ENCODE results near the gene BICC1. TPM values are rescaled to one million over a fixed set of nuclear protein-coding genes. Genes with fewer than 3 reads are reported as not detected.

Gene BICC1
- total and polyA plus RNA-seq, 2 of the 4 experiments (the other 2 are of a cell fraction): 5.7 to 42.5 TPM

DNA sequence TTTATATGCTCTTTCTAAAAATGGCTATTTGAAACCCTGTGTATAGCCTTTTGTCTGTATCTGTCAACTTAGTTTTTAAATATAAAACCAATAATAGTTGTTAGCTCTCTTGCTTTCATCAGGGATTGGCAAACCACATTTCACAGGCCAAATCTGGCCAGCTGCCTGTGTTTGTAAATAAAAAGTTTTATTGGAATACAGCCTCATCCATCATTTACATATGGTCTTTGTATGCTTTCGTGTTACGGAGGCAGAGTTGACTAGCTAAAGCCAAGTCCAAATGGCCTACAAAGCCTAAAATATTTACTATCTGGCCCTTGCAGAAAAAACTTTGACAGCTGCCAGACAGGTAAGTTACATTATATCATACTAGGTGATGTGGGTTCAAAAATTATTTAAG lies 235.0 kb downstream of the BICC1 start:
- Histone ChIP-seq H2AK9ac (replicated peaks; ENCODE audit: low read depth, low read length, poor library complexity) (no peak overlapping the region), H2BK15ac (ENCODE audit: low read depth, low read length) (no peak overlapping the region), H4K91ac (ENCODE audit: insufficient read depth, low read depth, low read length) (no peak overlapping the region), H2BK5ac (ENCODE audit: low read depth, low read length, poor library complexity, severe bottlenecking) (no peak overlapping the region), H3K4ac (ENCODE audit: low read depth, low read length) (no peak overlapping the region), H4K5ac (ENCODE audit: low read depth, low read length) (no peak overlapping the region), H2AFZ (replicated peaks; ENCODE audit: low read length, poor library complexity) (no peak overlapping the region), H3K23ac (ENCODE audit: low read depth, low read length) (no peak overlapping the region), H3K36me3 (ENCODE audit: control insufficient read depth, insufficient read depth, low read length) (no peaks in the 10 kb centered on the region), H3K56ac (ENCODE audit: extremely low read depth, insufficient read depth, low read length) (no peak overlapping the region), H3K4me2 (ENCODE audit: low read depth, low read length) (no peak overlapping the region), H3K9ac (ENCODE audit: low read depth, low read length) (no peak overlapping the region), H2AK5ac (ENCODE audit: low read depth, low read length) (no peak overlapping the region), H3K79me1 (ENCODE audit: low read depth in 1 of 2, low read length in 2 of 2) (peaks cover 19 to 22% of the 10 kb centered on the region in 2 experiments; a peak in 3 of 4 replicates), H2BK20ac (ENCODE audit: low read depth, low read length) (no peak overlapping the region), H3K4me3 (ENCODE audit: insufficient read depth, low read depth, low read length) (no peak overlapping the region), H2BK120ac (ENCODE audit: low read depth, low read length) (no peak overlapping the region), H3K27me3 (ENCODE audit: control insufficient read depth, insufficient read depth, low read length) (no peaks in the 10 kb centered on the region), H3K14ac (replicated peaks; ENCODE audit: low read depth, low read length) (no peak overlapping the region), H4K20me1 (ENCODE audit: insufficient read depth, low read length) (no peaks in the 10 kb centered on the region; the same call in 1 of the 2 replicates), H3K9me1 (ENCODE audit: insufficient read depth, low read length) (peaks cover 2% of the 10 kb centered on the region), H3K4me1 (ENCODE audit: control insufficient read depth, insufficient read depth, low read length) (peaks cover 6% of the 10 kb centered on the region), H3K9me3 (ENCODE audit: control insufficient read depth, insufficient read depth, low read length) (no peaks in the 10 kb centered on the region), H3K18ac (ENCODE audit: low read depth, low read length) (no peak overlapping the region), H3K27ac (ENCODE audit: insufficient read depth, low read length) (no peak overlapping the region), H4K8ac (ENCODE audit: low read depth in 2 of 2, low read length in 2 of 2) (no peak overlapping the region)
- no TSS peak for BruUV-seq (replicated peaks)
- no peak for DNase-seq
- TF ChIP-seq RAD21 (IDR thresholded peaks at IDR 0.05; ENCODE audit: low read length): no peak
- TF ChIP-seq POLR2A (IDR thresholded peaks at IDR 0.05; ENCODE audit: low read depth, low read length): no peak
- TF ChIP-seq, protein P1, sequence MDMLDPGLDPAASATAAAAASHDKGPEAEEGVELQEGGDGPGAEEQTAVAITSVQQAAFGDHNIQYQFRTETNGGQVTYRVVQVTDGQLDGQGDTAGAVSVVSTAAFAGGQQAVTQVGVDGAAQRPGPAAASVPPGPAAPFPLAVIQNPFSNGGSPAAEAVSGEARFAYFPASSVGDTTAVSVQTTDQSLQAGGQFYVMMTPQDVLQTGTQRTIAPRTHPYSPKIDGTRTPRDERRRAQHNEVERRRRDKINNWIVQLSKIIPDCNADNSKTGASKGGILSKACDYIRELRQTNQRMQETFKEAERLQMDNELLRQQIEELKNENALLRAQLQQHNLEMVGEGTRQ (IDR thresholded peaks at IDR 0.05; ENCODE audit: low read depth, low read length): no peak
- no peak for TF ChIP-seq NFE2L2 (IDR thresholded peaks at IDR 0.05; ENCODE audit: low read depth, low read length)
- TF ChIP-seq MAFK (IDR thresholded peaks at IDR 0.05; ENCODE audit: low read depth, low read length): no peak
- TF ChIP-seq BHLHE40 (IDR thresholded peaks at IDR 0.05; ENCODE audit: low read depth, low read length): no peak
- no peak for TF ChIP-seq RFX5 (IDR thresholded peaks at IDR 0.05; ENCODE audit: low read depth, low read length)
- no peak for TF ChIP-seq SMC3 (IDR thresholded peaks at IDR 0.05; ENCODE audit: low read depth, low read length)
- no peak for TF ChIP-seq RCOR1 (IDR thresholded peaks at IDR 0.05; ENCODE audit: insufficient replicate concordance, low read length)
- TF ChIP-seq CEBPB (IDR thresholded peaks at IDR 0.05; ENCODE audit: low read depth, low read length): no peak
- no peak for TF ChIP-seq FOS (IDR thresholded peaks at IDR 0.05; ENCODE audit: low read depth, low read length)
- TF ChIP-seq CHD1 (IDR thresholded peaks at IDR 0.05; ENCODE audit: low read depth, low read length): no peak
- TF ChIP-seq MXI1 (IDR thresholded peaks at IDR 0.05; ENCODE audit: borderline replicate concordance, low read depth, low read length): no peak
- TF ChIP-seq, protein P2, sequence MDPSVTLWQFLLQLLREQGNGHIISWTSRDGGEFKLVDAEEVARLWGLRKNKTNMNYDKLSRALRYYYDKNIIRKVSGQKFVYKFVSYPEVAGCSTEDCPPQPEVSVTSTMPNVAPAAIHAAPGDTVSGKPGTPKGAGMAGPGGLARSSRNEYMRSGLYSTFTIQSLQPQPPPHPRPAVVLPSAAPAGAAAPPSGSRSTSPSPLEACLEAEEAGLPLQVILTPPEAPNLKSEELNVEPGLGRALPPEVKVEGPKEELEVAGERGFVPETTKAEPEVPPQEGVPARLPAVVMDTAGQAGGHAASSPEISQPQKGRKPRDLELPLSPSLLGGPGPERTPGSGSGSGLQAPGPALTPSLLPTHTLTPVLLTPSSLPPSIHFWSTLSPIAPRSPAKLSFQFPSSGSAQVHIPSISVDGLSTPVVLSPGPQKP (IDR thresholded peaks at IDR 0.05; ENCODE audit: borderline replicate concordance, low read depth, low read length): no peak
- TF ChIP-seq MAZ (IDR thresholded peaks at IDR 0.05; ENCODE audit: borderline replicate concordance, low read depth, low read length): no peak
- TF ChIP-seq, protein P3, sequence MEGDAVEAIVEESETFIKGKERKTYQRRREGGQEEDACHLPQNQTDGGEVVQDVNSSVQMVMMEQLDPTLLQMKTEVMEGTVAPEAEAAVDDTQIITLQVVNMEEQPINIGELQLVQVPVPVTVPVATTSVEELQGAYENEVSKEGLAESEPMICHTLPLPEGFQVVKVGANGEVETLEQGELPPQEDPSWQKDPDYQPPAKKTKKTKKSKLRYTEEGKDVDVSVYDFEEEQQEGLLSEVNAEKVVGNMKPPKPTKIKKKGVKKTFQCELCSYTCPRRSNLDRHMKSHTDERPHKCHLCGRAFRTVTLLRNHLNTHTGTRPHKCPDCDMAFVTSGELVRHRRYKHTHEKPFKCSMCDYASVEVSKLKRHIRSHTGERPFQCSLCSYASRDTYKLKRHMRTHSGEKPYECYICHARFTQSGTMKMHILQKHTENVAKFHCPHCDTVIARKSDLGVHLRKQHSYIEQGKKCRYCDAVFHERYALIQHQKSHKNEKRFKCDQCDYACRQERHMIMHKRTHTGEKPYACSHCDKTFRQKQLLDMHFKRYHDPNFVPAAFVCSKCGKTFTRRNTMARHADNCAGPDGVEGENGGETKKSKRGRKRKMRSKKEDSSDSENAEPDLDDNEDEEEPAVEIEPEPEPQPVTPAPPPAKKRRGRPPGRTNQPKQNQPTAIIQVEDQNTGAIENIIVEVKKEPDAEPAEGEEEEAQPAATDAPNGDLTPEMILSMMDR (conservative IDR thresholded peaks at IDR 0.05; ENCODE audit: low read depth, low read length): no peak
- intact Hi-C loops (cut with micrococcal nuclease): no loop called here
- ChIA-PET CTCF (no interaction called here), POLR2A (ENCODE audit: unreplicated experiment) (no interaction called here)
- no CpG with 5 or more reads among the region's 2 CpGs for WGBS, 2 experiments (ENCODE audit: extremely low coverage in 2 of 2, insufficient read length in 1 of 2)
- in situ Hi-C loops (cut with MboI; ENCODE audit: low sequenced_read_pairs): no loop called here
- ATAC-seq (ENCODE audit: low read depth): no peak
- dilution Hi-C loops (cut with HindIII; ENCODE audit: low sequenced_read_pairs, unreplicated experiment): no loop called here

Measured in IMR-90 (cell line).